ENCODE data around the gene IL22RA1. TPM values are rescaled to one million over a fixed set of nuclear protein-coding genes. Genes with fewer than 3 reads are reported as not detected.

Gene IL22RA1
- total and polyA plus RNA-seq, 10 of the 15 experiments (the other 5 are each of a cell fraction or from before 2014, with no cell fraction given), result not detected

DNA sequence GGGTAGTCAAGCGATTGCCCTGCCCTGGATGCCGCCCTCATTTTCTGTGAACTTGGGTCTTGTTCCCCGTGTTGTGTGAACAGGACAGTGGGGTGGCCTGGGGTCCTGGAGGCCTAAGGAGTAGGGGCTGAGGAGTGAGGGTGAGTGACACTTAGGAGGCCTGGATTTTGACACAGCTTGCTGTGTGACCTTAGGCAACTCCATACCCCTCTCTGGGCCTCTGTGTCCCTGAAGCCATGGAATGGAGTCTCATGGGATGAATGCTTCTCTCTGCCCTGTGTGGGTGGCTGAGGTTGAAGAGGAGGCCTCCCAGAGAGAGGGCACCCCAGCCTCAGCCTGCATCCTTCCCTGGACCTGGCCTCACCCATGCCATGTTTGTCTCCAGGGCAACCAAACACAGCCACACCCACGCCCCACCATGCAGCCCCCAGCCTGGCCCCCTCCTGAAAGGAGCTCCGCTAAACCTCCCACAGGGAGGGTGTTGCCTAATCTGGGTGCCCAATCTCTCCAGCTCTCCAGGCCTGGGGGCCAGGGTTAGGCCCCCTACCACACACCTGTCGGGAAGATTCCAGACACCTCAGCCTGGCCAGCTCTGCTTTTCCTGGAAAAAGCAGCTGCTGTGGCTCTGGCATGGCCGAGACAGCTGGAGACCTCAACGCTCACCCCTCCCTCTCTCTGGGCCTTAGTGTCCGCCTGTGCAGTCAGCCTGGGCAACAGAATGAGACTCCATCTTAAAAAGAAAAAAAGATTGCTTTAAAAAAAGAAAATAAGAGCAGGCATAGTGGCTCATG lies 40.9 kb downstream of the IL22RA1 start:
- Histone ChIP-seq H3K4me2 (ENCODE audit: control insufficient read depth, insufficient read depth) (no peak overlapping the region), H3K9me3 (replicated peaks; ENCODE audit: control insufficient read depth, insufficient read depth, low read length) (no peaks in the 10 kb centered on the region), H3K9ac (ENCODE audit: control insufficient read depth, insufficient read depth, low read length) (no peak overlapping the region), H3K4me1 (ENCODE audit: control insufficient read depth, insufficient read depth, low read length) (no peaks in the 10 kb centered on the region), H3K79me2 (ENCODE audit: control insufficient read depth, insufficient read depth, low read length) (no peaks in the 10 kb centered on the region), H3K36me3 (ENCODE audit: control insufficient read depth in 2 of 2, insufficient read depth in 2 of 2, low read length in 1 of 2) (no peaks in the 10 kb centered on the region), H4K20me1 (ENCODE audit: control insufficient read depth, insufficient read depth) (no peaks in the 10 kb centered on the region), H2AFZ (ENCODE audit: control insufficient read depth, low read depth, low read length) (no peak overlapping the region), H3K27me3 (replicated peaks in 1 of 2; ENCODE audit: control insufficient read depth in 2 of 2, insufficient read depth in 2 of 2, low read length in 1 of 2) (no peaks in the 10 kb centered on the region; a peak in 1 of 4 replicates), H3K27ac (ENCODE audit: control insufficient read depth, insufficient read depth) (no peak overlapping the region), H3K4me3 (no peak overlapping the region)
- WGBS (ENCODE audit: insufficient coverage, insufficient replicate concordance, low lambda C conversion rate, missing lambda C conversion rate), result 21% methylated on average over 9 of the region's 9 CpGs
- BruUV-seq (replicated peaks), result no TSS peak
- POLR2A ChIA-PET, result interaction anchor here (0.7 kb wide), 1 partner anchor 60 kb away, joined by 3 read pairs; no protein-coding TSS in a partner anchor
- FAIRE-seq, result no peak
- CTCF ChIA-PET, result interaction anchor here (0.6 kb wide), 1 partner anchor 159 kb away, joined by 3 read pairs; no protein-coding TSS in a partner anchor
- in situ Hi-C loops (cut with MboI), result no loop called here
- DNase-seq (ENCODE audit: low read depth, low spot score), result no peak
- RAD21 ChIA-PET (ENCODE audit: unreplicated experiment), result no interaction called here
- SMC1A ChIA-PET (ENCODE audit: uncharacterized antibody, unreplicated experiment), result no interaction called here
- ATAC-seq, result no peak
- intact Hi-C loops (cut with micrococcal nuclease; ENCODE audit: unreplicated experiment), result no loop called here
- no peak for TF ChIP-seq SMARCA5 (IDR thresholded peaks at IDR 0.05)
- TF ChIP-seq FOXK2 (IDR thresholded peaks at IDR 0.05), result no peak
- TF ChIP-seq TCF12 (IDR thresholded peaks at IDR 0.05; ENCODE audit: low read depth, low read length), result no peak
- TF ChIP-seq, protein P1, sequence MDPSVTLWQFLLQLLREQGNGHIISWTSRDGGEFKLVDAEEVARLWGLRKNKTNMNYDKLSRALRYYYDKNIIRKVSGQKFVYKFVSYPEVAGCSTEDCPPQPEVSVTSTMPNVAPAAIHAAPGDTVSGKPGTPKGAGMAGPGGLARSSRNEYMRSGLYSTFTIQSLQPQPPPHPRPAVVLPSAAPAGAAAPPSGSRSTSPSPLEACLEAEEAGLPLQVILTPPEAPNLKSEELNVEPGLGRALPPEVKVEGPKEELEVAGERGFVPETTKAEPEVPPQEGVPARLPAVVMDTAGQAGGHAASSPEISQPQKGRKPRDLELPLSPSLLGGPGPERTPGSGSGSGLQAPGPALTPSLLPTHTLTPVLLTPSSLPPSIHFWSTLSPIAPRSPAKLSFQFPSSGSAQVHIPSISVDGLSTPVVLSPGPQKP (IDR thresholded peaks at IDR 0.05; ENCODE audit: low read depth, low read length), result no peak
- TF ChIP-seq E4F1 (IDR thresholded peaks at IDR 0.05; ENCODE audit: borderline replicate concordance, partially characterized antibody), result no peak
- TF ChIP-seq PRDM15 (CRISPR knock-in tag; IDR thresholded peaks at IDR 0.05), result no peak
- TF ChIP-seq NBN (IDR thresholded peaks at IDR 0.05), result no peak
- TF ChIP-seq NR2F1 (conservative IDR thresholded peaks at IDR 0.05), result no peak
- no peak for TF ChIP-seq HSF1 (IDR thresholded peaks at IDR 0.05; ENCODE audit: low read depth, low read length)
- TF ChIP-seq ETV6 (conservative IDR thresholded peaks at IDR 0.05 in 1 of 2, IDR thresholded peaks at IDR 0.05 in 1 of 2; ENCODE audit: borderline replicate concordance in 1 of 2, low read depth in 1 of 2), result no peak
- TF ChIP-seq, protein P2, sequence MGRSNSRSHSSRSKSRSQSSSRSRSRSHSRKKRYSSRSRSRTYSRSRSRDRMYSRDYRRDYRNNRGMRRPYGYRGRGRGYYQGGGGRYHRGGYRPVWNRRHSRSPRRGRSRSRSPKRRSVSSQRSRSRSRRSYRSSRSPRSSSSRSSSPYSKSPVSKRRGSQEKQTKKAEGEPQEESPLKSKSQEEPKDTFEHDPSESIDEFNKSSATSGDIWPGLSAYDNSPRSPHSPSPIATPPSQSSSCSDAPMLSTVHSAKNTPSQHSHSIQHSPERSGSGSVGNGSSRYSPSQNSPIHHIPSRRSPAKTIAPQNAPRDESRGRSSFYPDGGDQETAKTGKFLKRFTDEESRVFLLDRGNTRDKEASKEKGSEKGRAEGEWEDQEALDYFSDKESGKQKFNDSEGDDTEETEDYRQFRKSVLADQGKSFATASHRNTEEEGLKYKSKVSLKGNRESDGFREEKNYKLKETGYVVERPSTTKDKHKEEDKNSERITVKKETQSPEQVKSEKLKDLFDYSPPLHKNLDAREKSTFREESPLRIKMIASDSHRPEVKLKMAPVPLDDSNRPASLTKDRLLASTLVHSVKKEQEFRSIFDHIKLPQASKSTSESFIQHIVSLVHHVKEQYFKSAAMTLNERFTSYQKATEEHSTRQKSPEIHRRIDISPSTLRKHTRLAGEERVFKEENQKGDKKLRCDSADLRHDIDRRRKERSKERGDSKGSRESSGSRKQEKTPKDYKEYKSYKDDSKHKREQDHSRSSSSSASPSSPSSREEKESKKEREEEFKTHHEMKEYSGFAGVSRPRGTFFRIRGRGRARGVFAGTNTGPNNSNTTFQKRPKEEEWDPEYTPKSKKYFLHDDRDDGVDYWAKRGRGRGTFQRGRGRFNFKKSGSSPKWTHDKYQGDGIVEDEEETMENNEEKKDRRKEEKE (IDR thresholded peaks at IDR 0.05), result no peak
